Right cardiac atrium (tissue), 5 donors: Measurements from ENCODE around the gene EXOC2. TPM values are rescaled to one million over a fixed set of nuclear protein-coding genes. Genes with fewer than 3 reads are reported as not detected.

ENCODE experiments used
- ATAC-seq, 2 donors: fragments of 200-7000 bp; cut with Tn5 transposase; one replicate each; pipeline versions ENCODE4 v1.8.0 to v1.9.1; 2020; ENCODE audit warnings: moderate library complexity in 2 of 2, mild to moderate bottlenecking in 1 of 2
- DNase-seq, 3 donors: peaks; one replicate each; pipeline ENCODE4 v3.0.0-alpha.2; 2020
- H3K27ac ChIP-seq: one replicate; pipeline ENCODE4 v1.5.1; 2013; ENCODE audit warnings: mild to moderate bottlenecking, low read length, control low read depth, moderate library complexity
- H3K27me3 ChIP-seq: one replicate; pipeline ENCODE4 v1.6.1; 2013; ENCODE audit not compliant: control insufficient read depth, insufficient read depth
- H3K4me1 ChIP-seq: one replicate; pipeline ENCODE4 v1.6.1; 2013; ENCODE audit warnings: low read length; ENCODE audit not compliant: control insufficient read depth, insufficient read depth
- H3K4me3 ChIP-seq: one replicate; pipeline ENCODE4 v1.5.1; 2013; ENCODE audit warnings: low read length, control low read depth
- H3K9me3 ChIP-seq: one replicate; pipeline ENCODE4 v1.6.1; 2013; ENCODE audit warnings: low read length; ENCODE audit not compliant: control insufficient read depth
- WGBS: extraction: QIAGEN DNeasy Blood & Tissue Kit; methylation state at CpG from one replicate; pipeline ENCODE4 v1.1.7; 2013; 5-methylcytosine and 5-hydroxymethylcytosine counted together
- intact Hi-C, 4 donors: fragments of 100-400 bp; cut with DNase I; formaldehyde crosslinking; loops; one replicate each; pipeline versions ENCODE4 v1.11.0 to v1.14.0; 2022 to 2023
- polyA plus RNA-seq: library from polyadenylated mRNA; stranded (reverse); fragments of 200-250 nt; gene quantifications from one replicate; pipeline ENCODE4 v1.2.3, GENCODE V29; 2013
- total RNA-seq, 4 donors: library from RNA; stranded (reverse); fragmentation: NEBNext Ultra II Directional; extraction: Animal tissue kit (Norgen Biotek cat#: 25700); gene quantifications; one replicate each; pipeline ENCODE4 v1.2.1, GENCODE V29; 2021
- donor health status: healthy with polysubstance abuse.
- donor health status: DM: no; HTN: yes; CAD: no.
- donor health status: DM: no; HTN: no; CAD: no.
- donor health status: DM: no; HTN: yes; CAD: no; lungs with severe emphysema.
- donor health status: DM: yes; HTN: yes; CAD: no.

Gene EXOC2
- total and polyA plus RNA-seq, 5 donors, result 7.9 to 17.9 (median 14.3) TPM

DNA sequence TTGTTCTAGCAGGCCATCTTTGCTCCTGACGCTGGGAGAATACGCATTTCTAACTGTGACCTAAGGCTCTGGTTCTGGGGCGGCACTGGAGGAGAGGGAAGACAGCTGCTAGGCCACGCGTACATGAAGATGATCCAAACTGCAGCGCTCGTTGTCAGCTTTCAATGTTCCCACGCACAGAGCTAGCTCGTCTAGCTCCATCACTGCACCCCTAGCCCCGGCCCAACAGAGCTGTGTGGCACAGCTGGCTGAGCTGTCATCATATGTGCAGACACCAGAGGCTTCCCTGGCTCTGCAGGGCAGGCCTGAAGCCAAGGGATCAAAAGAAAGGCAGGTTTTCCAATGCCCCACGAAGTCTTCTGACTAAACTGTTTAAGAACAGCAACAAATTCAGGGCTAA is 176.7 kb downstream of the EXOC2 start:
- ATAC-seq, result peak in 1 of 2 donors; percentile 41

DNA sequence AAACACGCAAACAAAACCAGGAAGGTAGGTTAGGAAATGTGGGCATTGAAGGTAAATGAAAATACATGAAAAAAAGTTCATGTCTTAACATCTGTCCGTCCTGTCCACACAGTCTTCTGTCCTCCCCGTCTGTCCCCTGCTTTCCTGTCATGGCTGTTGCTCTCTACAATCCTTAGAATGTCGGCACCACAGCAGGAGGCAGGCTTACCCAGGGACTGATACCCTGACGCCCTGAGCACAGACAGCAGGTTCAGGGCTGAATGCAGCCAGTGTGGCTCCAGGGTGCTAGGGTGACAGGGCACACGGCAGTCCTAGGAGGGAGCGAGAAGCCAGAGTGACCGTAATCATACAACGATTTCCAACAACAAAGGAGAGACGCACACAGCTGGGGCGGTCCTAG is 177.7 kb downstream of the EXOC2 start:
- 92% methylated on average over 11 of the region's 11 CpGs for WGBS
- Histone ChIP-seq H3K9me3 (no peaks in the 10 kb centered on the region), H3K4me3 (no peak overlapping the region), H3K4me1 (no peaks in the 10 kb centered on the region), H3K27ac (no peak overlapping the region), H3K27me3 (no peaks in the 10 kb centered on the region)
- ATAC-seq, result peak in 1 of 2 donors; percentile 46
- intact Hi-C loops, result no loop called here
- DNase-seq, result no peak

More for the DNA sequence above, 176.7 kb downstream of the EXOC2 start:
- no peaks in the 10 kb centered on the region for H3K9me3 ChIP-seq
- no peak for DNase-seq
- no peak overlapping the region for H3K27ac ChIP-seq
- intact Hi-C loops, result no loop called here
- no peaks in the 10 kb centered on the region for H3K27me3 ChIP-seq
- 93% methylated on average over 11 of the region's 11 CpGs for WGBS
- H3K4me1 ChIP-seq, result no peaks in the 10 kb centered on the region
- H3K4me3 ChIP-seq, result no peak overlapping the region

DNA sequence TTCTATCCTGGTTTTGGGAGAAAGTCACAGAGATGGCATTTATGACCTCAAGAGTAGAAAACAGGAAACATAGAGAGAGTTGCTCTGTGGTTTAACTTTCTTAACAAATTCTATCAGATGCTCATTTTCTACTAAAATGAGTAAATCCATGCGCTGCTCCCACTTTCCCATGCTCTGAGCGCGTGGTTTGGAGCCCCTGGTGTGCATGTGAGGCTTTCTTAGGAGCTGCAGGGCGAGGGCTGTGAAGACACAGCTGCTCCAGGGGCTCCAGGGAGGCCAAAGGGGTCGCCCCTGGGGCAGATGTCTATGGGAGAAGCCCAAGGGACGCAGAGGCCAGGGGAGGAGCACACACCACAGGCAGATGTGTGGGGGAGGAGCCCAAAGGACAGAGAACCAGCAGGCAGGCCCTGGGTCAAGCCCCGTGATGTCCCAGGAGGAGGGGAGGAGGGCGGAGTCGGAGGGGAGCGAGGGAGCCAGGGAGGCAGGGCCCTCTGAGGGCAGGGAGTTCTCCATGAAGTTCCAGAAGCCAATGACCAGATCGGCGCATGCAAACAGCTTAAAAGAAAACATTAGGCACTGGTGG is 178.5 kb downstream of the EXOC2 start:
- no peaks in the 10 kb centered on the region for H3K4me1 ChIP-seq
- no peaks in the 10 kb centered on the region for H3K27me3 ChIP-seq
- DNase-seq (no peak), ATAC-seq (no peak)
- intact Hi-C loops, result no loop called here
- no peaks in the 10 kb centered on the region for H3K9me3 ChIP-seq
- no peak overlapping the region for H3K4me3 ChIP-seq
- WGBS, result 92% methylated on average over 12 of the region's 12 CpGs
- no peak overlapping the region for H3K27ac ChIP-seq

DNA sequence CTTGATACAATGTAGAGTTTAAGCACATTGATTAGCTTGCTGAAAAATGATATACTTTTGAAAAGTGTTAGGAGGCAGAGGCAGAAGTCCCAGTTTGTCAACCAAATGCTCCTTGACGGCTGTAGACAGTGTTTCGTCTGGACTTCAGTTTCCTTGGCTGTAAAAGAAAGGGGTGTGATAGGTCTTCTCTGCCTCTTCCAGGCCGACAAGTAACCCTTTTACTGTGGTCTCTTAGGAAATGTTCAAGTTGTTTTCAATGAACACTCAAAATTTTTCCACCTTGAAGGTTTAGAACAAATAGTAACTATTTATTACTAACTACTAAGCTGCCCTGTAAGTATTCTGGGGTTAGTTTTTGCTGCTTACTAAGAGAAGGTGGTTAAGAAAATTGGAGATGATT is 179.0 kb downstream of the EXOC2 start:
- 93% methylated on average over 3 of the region's 3 CpGs for WGBS
- no peak for DNase-seq
- intact Hi-C loops, result no loop called here
- Histone ChIP-seq H3K27ac (no peak overlapping the region), H3K4me3 (no peak overlapping the region), H3K27me3 (no peaks in the 10 kb centered on the region), H3K9me3 (no peaks in the 10 kb centered on the region), H3K4me1 (no peaks in the 10 kb centered on the region)
- no peak for ATAC-seq

DNA sequence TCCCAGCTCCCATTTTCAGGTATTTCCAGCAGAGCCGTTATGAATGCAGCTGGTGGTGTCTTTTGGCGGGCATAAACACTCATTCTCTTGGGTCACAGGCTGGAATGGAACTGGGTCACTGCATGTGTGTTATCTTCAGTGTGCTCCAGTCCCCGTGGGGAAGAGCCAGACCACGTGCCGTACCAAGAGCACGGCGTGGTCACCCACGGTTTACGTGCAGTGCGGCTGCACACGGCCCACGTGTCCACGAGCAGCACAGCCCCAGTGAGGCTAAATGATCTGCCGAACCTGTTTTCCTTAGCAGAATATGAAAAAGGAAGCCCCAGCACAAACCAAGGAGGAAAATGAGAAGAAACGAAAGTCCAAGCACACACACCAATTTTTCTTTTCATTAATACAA is 179.9 kb downstream of the EXOC2 start:
- ATAC-seq (no peak), DNase-seq (no peak)
- intact Hi-C loops, result no loop called here
- no peaks in the 10 kb centered on the region for H3K4me1 ChIP-seq
- no peak overlapping the region for H3K4me3 ChIP-seq
- no peaks in the 10 kb centered on the region for H3K27me3 ChIP-seq
- 96% methylated on average over 15 of the region's 15 CpGs for WGBS
- H3K9me3 ChIP-seq, result no peaks in the 10 kb centered on the region
- H3K27ac ChIP-seq, result no peak overlapping the region

DNA sequence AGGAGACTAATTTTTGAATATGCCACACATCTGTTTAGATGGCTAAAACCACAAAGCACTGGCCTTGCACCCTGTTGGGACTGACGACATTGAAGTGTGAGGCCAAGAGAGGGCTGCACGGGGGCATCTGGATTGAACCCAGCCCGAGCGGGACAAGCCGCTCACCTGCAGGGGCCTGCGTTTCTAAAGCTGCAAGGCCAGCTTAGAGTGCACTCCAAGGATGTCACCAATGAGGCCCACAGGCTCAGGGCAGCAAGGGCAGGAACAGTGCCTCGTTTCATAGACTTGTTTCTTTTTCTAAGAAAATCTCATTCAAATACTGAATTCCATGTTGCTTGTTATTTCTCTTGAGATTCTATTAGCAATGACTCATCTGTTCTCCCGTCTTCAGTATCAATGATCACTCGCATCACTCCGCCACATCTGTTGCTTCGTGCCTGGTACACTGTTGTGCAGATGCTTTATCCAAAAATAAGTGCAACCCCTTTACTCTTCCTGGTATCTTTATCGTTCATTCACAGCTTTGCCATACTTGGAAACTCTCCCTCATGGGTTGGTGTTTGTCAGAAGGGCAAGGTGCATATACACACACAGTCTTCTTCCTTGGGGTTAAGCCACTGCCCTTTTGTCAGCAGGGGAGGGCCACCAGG is 181.3 kb downstream of the EXOC2 start:
- H3K27me3 ChIP-seq, result no peaks in the 10 kb centered on the region
- no peaks in the 10 kb centered on the region for H3K9me3 ChIP-seq
- intact Hi-C loops, result no loop called here
- no peak for ATAC-seq
- WGBS, result 91% methylated on average over 12 of the region's 12 CpGs
- no peak overlapping the region for H3K27ac ChIP-seq
- H3K4me1 ChIP-seq, result no peaks in the 10 kb centered on the region
- no peak overlapping the region for H3K4me3 ChIP-seq
- no peak for DNase-seq

DNA sequence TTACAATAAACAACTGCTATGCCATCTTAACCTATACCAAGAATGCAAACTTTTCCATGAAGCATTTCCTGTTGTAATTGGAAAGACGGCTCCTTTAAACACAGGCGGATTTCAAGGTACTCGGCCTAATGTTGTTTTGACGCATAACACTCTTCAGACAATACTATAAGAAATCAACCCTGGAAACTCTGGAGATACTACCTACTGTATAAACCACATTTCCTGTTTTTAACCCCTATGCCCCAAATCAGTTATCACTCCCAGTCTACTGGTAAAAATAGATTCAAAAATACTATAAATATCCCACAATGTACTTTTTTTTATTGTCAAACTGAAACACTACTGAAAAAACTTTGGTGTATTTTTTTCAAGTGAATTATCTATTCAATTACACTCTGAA is 183.3 kb downstream of the EXOC2 start:
- WGBS, result 79% methylated on average over 4 of the region's 4 CpGs
- no peak for ATAC-seq
- intact Hi-C loops, result no loop called here
- no peaks in the 10 kb centered on the region for H3K9me3 ChIP-seq
- no peaks in the 10 kb centered on the region for H3K27me3 ChIP-seq
- no peak overlapping the region for H3K4me3 ChIP-seq
- DNase-seq, result no peak
- H3K4me1 ChIP-seq, result no peaks in the 10 kb centered on the region
- no peak overlapping the region for H3K27ac ChIP-seq

DNA sequence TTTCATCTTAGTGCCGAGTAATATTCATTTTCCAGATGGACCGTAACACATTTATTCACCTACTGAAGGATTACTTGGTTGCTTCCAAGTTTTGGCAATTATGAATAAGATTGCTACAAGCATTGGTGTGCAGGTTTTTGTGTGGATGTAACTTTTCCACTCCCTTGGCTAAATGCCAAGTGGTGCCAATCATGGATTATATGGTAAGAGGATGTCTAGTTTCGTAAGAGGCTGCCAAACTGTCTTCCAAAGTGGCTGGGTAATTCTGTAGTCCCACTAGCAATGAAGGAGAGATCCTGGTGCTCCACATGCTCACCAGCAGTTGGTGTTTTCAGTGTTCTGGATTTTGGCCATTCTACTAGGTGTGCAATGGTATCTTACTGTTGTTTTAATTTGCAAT is 184.3 kb downstream of the EXOC2 start:
- Histone ChIP-seq H3K9me3 (no peaks in the 10 kb centered on the region), H3K27ac (no peak overlapping the region), H3K4me1 (no peaks in the 10 kb centered on the region), H3K27me3 (no peaks in the 10 kb centered on the region), H3K4me3 (no peak overlapping the region)
- intact Hi-C loops, result no loop called here
- 91% methylated on average over 3 of the region's 3 CpGs for WGBS
- ATAC-seq (no peak), DNase-seq (no peak)

DNA sequence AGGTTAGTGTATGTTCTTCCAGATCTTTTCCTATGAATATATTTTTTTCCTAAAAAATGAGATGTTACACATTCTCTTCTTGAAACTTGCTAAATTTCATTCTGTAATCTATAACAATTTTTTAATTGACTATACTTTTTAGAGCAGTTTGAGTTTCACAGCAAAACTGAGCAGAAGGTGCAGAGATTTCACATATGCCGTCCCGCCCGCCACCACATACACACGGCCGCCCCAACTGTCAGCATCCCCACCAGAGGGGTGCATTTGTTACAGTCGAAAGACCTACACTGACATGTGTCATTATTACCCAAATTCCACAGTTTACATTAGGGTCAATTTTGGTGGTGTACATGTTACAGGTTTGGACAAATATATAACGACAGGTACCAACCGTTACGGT is 184.9 kb downstream of the EXOC2 start:
- H3K27me3 ChIP-seq, result no peaks in the 10 kb centered on the region
- no peak overlapping the region for H3K4me3 ChIP-seq
- no peak for DNase-seq
- H3K27ac ChIP-seq, result no peak overlapping the region
- WGBS, result 86% methylated on average over 9 of the region's 9 CpGs
- no peak for ATAC-seq
- no peaks in the 10 kb centered on the region for H3K4me1 ChIP-seq
- H3K9me3 ChIP-seq, result no peaks in the 10 kb centered on the region
- intact Hi-C loops, result no loop called here

DNA sequence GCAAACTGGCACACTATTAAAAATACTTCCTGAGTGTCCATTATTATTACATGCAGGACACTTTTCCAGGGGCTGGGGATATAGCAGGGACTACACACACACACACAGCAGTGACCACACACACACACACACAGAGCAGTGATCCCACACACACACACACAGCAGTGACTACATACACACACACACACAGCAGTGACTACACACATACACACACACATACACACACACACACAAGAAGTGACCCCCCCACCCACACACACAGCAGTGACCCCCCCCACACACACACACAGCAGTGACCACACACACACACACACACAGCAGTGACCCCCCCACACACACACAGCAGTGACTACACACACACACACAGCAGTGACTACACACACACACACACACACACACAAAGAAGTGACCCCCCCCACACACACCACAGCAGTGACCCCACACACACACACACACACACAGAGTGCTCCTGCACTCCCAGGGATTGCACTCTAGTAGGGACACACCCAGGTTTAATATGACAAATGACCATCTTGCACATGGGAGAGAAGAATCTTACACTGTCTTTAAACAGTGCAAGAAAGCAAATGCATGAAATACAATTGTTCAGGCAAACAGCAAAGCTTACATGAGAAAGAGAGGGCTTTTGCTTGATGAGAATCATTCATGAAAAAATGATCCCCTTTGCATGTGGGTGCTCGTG is 185.9 kb downstream of the EXOC2 start:
- intact Hi-C loops, result no loop called here
- ATAC-seq (no peak), DNase-seq (no peak)
- no peaks in the 10 kb centered on the region for H3K27me3 ChIP-seq
- no peak overlapping the region for H3K4me3 ChIP-seq
- no peak overlapping the region for H3K27ac ChIP-seq
- H3K4me1 ChIP-seq, result no peaks in the 10 kb centered on the region
- 71% methylated on average over 1 of the region's 1 CpG for WGBS
- H3K9me3 ChIP-seq, result no peaks in the 10 kb centered on the region

DNA sequence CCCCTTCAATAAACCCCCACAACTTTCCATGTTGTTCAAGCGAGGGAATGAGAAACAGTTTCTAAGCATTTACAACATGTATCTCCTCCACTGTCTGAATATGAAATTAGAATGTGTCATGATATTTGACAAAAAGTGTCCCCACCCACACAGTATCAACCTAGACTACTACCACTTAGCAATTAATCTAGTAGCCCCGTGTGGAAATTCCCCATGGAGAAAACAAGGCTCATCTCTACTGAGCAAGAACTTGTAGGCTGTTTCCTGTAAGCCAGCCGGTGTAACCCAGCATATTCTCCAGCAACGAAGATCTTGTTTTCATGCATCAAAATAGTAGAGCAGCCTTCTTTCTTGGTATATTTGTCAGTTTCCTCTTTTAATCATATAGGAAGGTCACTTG is 186.4 kb downstream of the EXOC2 start:
- 65% methylated on average over 4 of the region's 4 CpGs for WGBS
- ATAC-seq, result no peak
- no peak overlapping the region for H3K27ac ChIP-seq
- no peak for DNase-seq
- H3K4me3 ChIP-seq, result no peak overlapping the region
- H3K27me3 ChIP-seq, result no peaks in the 10 kb centered on the region
- H3K4me1 ChIP-seq, result no peaks in the 10 kb centered on the region
- no peaks in the 10 kb centered on the region for H3K9me3 ChIP-seq
- intact Hi-C loops, result no loop called here
